Endothelial cell of umbilical vein (primary cell): ENCODE data around the gene CEP43. TPM values are rescaled to one million over a fixed set of nuclear protein-coding genes. Genes with fewer than 3 reads are reported as not detected.

ENCODE experiments used
- BruUV-seq: library from RNA; stranded (reverse); fragments of 400-500 nt; replicated peaks from 2 replicates; lab custom pipeline; 2021; lab: Mats Ljungman, UMichigan
- CTCF ChIA-PET: fragments of 300-600, 350-600 bp; sonication (Branson Sonifier 250); formaldehyde crosslinking; loops from one replicate; lab custom pipeline; 2021; ENCODE audit warnings: antibody characterized with exemption, inconsistent platforms; lab: Charles Lee
- POLR2A ChIA-PET: fragments of 300-600, 350-600 bp; sonication (Branson Sonifier 250); formaldehyde crosslinking; loops from one replicate; lab custom pipeline; 2021; ENCODE audit warnings: antibody characterized with exemption, inconsistent platforms; lab: Charles Lee
- DNase-seq: peaks from one replicate; pipeline ENCODE4 v3.0.0-alpha.2; 2011; ENCODE audit warnings: low read depth, low spot score
- FAIRE-seq: peaks from 2 replicates; lab custom pipeline; 2011; peaks lifted over from hg19 to GRCh38; lab: Jason Lieb, UNC
- H2AFZ ChIP-seq: 2 replicates; pipeline ENCODE4 v1.6.0; 2012; ENCODE audit warnings: low read depth, low read length, control low read depth, inconsistent platforms
- H3K27ac ChIP-seq: 2 replicates; pipeline ENCODE4 v1.5.1; 2011; ENCODE audit warnings: low read depth, mild to moderate bottlenecking, control low read depth, low read length, moderate library complexity; ENCODE audit not compliant: insufficient read depth
- H3K27me3 ChIP-seq, 2 experiments: 2 replicates each; pipeline versions ENCODE4 v1.6.0 to v1.6.1; 2011; ENCODE audit warnings: low read length in 2 of 2, mixed read lengths in 1 of 2; ENCODE audit not compliant: control insufficient read depth in 2 of 2, insufficient read depth in 2 of 2
- H3K36me3 ChIP-seq, 2 experiments: 2 replicates in 1 of 2; 3 replicates in 1 of 2; pipeline ENCODE4 v1.5.1; 2011; ENCODE audit warnings: low read length in 2 of 2, mild to moderate bottlenecking in 1 of 2, moderate library complexity in 1 of 2; ENCODE audit not compliant: control insufficient read depth in 2 of 2, insufficient read depth in 2 of 2; ENCODE audit errors: extremely low read depth in 1 of 2
- H3K4me1 ChIP-seq: 3 replicates; pipeline ENCODE4 v1.5.1; 2011; ENCODE audit warnings: mild to moderate bottlenecking, low read length; ENCODE audit not compliant: control insufficient read depth, insufficient read depth; ENCODE audit errors: extremely low read depth
- H3K4me2 ChIP-seq: 2 replicates; pipeline ENCODE4 v1.6.1; 2011; ENCODE audit warnings: low read length, control low read depth, mixed read lengths; ENCODE audit not compliant: insufficient read depth
- H3K4me3 ChIP-seq, 3 experiments: fragments of 200-600 bp in 1 of 3; sonication (generic), shearing (Covaris generic) in 1 of 3; replicated peaks in 1 of 3; 2 replicates each; pipeline ENCODE4 v1.5.1; 2011 to 2016; ENCODE audit warnings: control low read depth in 3 of 3, low read length in 3 of 3, mild to moderate bottlenecking in 2 of 3, inconsistent platforms in 1 of 3, low read depth in 1 of 3, moderate library complexity in 1 of 3; ENCODE audit not compliant: insufficient read depth in 1 of 3
- H3K79me2 ChIP-seq: 2 replicates; pipeline ENCODE4 v1.6.0; 2012; ENCODE audit warnings: low read length, inconsistent platforms; ENCODE audit not compliant: control insufficient read depth, insufficient read depth
- H3K9ac ChIP-seq: replicated peaks from 2 replicates; pipeline ENCODE3; 2011; ENCODE audit warnings: low read length, control low read depth; ENCODE audit not compliant: insufficient read depth; ENCODE audit errors: extremely low read depth
- H3K9me1 ChIP-seq: replicated peaks from 3 replicates; pipeline ENCODE4 v1.6.0; 2011; ENCODE audit warnings: mild to moderate bottlenecking, low read length; ENCODE audit not compliant: control insufficient read depth, insufficient read depth; ENCODE audit errors: extremely low read depth
- H3K9me3 ChIP-seq: replicated peaks from 2 replicates; pipeline ENCODE4 v1.5.1; 2012; ENCODE audit warnings: low read length, inconsistent platforms; ENCODE audit not compliant: control insufficient read depth, insufficient read depth
- H4K20me1 ChIP-seq: replicated peaks from 2 replicates; pipeline ENCODE3; 2011; ENCODE audit warnings: mild to moderate bottlenecking, low read length; ENCODE audit not compliant: control insufficient read depth, insufficient read depth; ENCODE audit errors: extremely low read depth
- EZH2 ChIP-seq: IDR thresholded peaks from 2 replicates; pipeline ENCODE4 v1.6.1; 2012; ENCODE audit warnings: borderline replicate concordance, low read depth, mild to moderate bottlenecking, moderate library complexity, low read length, inconsistent platforms; ENCODE audit not compliant: severe bottlenecking
- FOS ChIP-seq: IDR thresholded peaks from 2 replicates; pipeline ENCODE4 v1.6.1; 2011; ENCODE audit warnings: mild to moderate bottlenecking, low read length, moderate library complexity, borderline replicate concordance; ENCODE audit not compliant: insufficient read depth
- GATA2 ChIP-seq: IDR thresholded peaks from 2 replicates; pipeline ENCODE4 v1.7.0; 2011; ENCODE audit warnings: low read depth, mild to moderate bottlenecking, moderate library complexity, mixed read lengths, low read length; ENCODE audit not compliant: insufficient read length, insufficient read depth
- JUN ChIP-seq: IDR thresholded peaks from 2 replicates; pipeline ENCODE4 v1.6.1; 2011; ENCODE audit warnings: borderline replicate concordance, low read depth; ENCODE audit not compliant: insufficient read length, insufficient read depth
- MYC ChIP-seq: IDR thresholded peaks from one replicate; pipeline ENCODE4 v1.6.1; 2011; ENCODE audit warnings: mild to moderate bottlenecking, low read depth, low read length
- POLR2A ChIP-seq: IDR thresholded peaks from 2 replicates; pipeline ENCODE4 v1.6.1; 2012; ENCODE audit warnings: low read depth, mild to moderate bottlenecking, control low read depth, low read length
- POLR2AphosphoS5 ChIP-seq: IDR thresholded peaks from 2 replicates; pipeline ENCODE4 v1.6.1; 2012; ENCODE audit warnings: low read depth, mild to moderate bottlenecking, control low read depth, low read length, moderate library complexity; ENCODE audit not compliant: insufficient read depth
- dilution Hi-C: fragments of 300-500 bp; cut with MboI; formaldehyde crosslinking; loops from one replicate; pipeline ENCODE4 v1.15.0; 2019; ENCODE audit warnings: low sequenced_read_pairs; ENCODE audit not compliant: extremely low pct_ligation_motif_present
- intact Hi-C: fragments of 100-400 bp; cut with micrococcal nuclease; formaldehyde crosslinking; loops from one replicate; pipeline ENCODE4 v1.10.0; 2022
- polyA plus RNA-seq, 4 experiments: library from polyadenylated mRNA; depleted of rRNA in 3 of 4; stranded (reverse) in 3 of 4; unstranded in 1 of 4; fragments of >200 nt; gene quantifications; 2 replicates each; pipeline versions ENCODE4 v1.2.1 to v1.2.3, GENCODE V29; 2011 to 2012; ENCODE audit warnings: missing spikeins in 1 of 4
- total RNA-seq: library from RNA; stranded (reverse); gene quantifications from 2 replicates; pipeline ENCODE4 v1.2.3, GENCODE V29; 2021
- TF ChIP-seq, protein P1 (sequence below), 2 donors: IDR thresholded peaks; 1 replicate in 1 of 2; 2 replicates in 1 of 2; pipeline ENCODE4 v1.5.1; 2011; ENCODE audit warnings: low read length in 2 of 2, mild to moderate bottlenecking in 2 of 2, moderate library complexity in 2 of 2, control low read depth in 1 of 2, inconsistent platforms in 1 of 2, low read depth in 1 of 2; ENCODE audit not compliant: insufficient read depth in 1 of 2; ENCODE audit errors: extremely low read depth in 1 of 2
- TF ChIP-seq, protein P2 (sequence below): IDR thresholded peaks from 2 replicates; pipeline ENCODE4 v1.6.1; 2011; ENCODE audit not compliant: insufficient read depth, insufficient read length

CEP43 gene
- total and polyA plus RNA-seq, 2 donors (not counting 3 experiments of a cell fraction or from before 2014, with no cell fraction given), result 6.5 to 22.5 TPM

DNA sequence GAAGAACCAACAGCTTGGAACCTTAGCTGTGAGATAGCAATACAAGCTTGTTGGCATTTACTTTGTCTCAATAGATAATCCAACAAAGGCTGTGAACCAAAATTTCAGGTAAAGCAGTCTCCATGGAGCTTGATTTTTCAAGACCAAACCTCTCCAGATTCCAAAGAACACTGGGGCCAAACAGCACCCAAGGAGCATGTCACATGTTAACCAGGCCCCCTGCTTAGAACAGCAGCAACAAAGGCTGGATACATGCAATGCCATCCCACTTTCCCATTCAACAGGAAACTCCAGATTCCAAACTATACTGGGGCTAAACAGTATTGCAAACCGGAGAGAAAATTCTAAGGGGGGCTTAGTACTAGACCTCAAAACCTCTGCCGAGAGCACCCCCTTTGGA is 27.1 kb upstream of the CEP43 start:
- Histone ChIP-seq H4K20me1 (no peaks in the 10 kb centered on the region), H2AFZ (no peak overlapping the region), H3K4me2 (no peak overlapping the region), H3K36me3 (no peaks in the 10 kb centered on the region), H3K4me3 (no peak overlapping the region), H3K4me1 (no peaks in the 10 kb centered on the region), H3K9me3 (no peaks in the 10 kb centered on the region), H3K27me3 (no peaks in the 10 kb centered on the region), H3K79me2 (no peaks in the 10 kb centered on the region), H3K9ac (no peak overlapping the region), H3K27ac (no peak overlapping the region), H3K9me1 (no peaks in the 10 kb centered on the region)
- CTCF ChIA-PET, result interaction anchor here (1.4 to 2.9 kb wide), 2 partner anchors 18 kb away, joined by 5 to 11 read pairs; no protein-coding TSS in a partner anchor
- BruUV-seq, result no TSS peak
- POLR2A ChIA-PET, result no interaction called here
- no peak for DNase-seq
- no peak for TF ChIP-seq POLR2A
- TF ChIP-seq, protein P1, sequence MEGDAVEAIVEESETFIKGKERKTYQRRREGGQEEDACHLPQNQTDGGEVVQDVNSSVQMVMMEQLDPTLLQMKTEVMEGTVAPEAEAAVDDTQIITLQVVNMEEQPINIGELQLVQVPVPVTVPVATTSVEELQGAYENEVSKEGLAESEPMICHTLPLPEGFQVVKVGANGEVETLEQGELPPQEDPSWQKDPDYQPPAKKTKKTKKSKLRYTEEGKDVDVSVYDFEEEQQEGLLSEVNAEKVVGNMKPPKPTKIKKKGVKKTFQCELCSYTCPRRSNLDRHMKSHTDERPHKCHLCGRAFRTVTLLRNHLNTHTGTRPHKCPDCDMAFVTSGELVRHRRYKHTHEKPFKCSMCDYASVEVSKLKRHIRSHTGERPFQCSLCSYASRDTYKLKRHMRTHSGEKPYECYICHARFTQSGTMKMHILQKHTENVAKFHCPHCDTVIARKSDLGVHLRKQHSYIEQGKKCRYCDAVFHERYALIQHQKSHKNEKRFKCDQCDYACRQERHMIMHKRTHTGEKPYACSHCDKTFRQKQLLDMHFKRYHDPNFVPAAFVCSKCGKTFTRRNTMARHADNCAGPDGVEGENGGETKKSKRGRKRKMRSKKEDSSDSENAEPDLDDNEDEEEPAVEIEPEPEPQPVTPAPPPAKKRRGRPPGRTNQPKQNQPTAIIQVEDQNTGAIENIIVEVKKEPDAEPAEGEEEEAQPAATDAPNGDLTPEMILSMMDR (IDR thresholded peaks at IDR 0.05; ENCODE audit: extremely low read depth in 1 of 2, insufficient read depth in 1 of 2, low read depth in 1 of 2, low read length in 2 of 2), result no peak
- no peak for TF ChIP-seq MYC
- TF ChIP-seq FOS, result no peak
- TF ChIP-seq, protein P2, sequence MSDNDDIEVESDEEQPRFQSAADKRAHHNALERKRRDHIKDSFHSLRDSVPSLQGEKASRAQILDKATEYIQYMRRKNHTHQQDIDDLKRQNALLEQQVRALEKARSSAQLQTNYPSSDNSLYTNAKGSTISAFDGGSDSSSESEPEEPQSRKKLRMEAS, result no peak
- no peak for TF ChIP-seq POLR2AphosphoS5
- no peak for TF ChIP-seq JUN
- no peak for TF ChIP-seq EZH2
- no peak for TF ChIP-seq GATA2
- intact Hi-C loops, result no loop called here
- no peak for FAIRE-seq
- dilution Hi-C loops, result no loop called here
